HG03025 (cell line): ENCODE results near the gene CNTNAP1.

Source experiments
- ATAC-seq: cut with Tn5 transposase; IDR thresholded peaks from one replicate; pipeline ENCODE4 v1.9.1; 2021; ENCODE audit warnings: mild to moderate bottlenecking, moderate library complexity; ENCODE audit not compliant: unreplicated experiment, low FRiP score

Gene CNTNAP1

DNA sequence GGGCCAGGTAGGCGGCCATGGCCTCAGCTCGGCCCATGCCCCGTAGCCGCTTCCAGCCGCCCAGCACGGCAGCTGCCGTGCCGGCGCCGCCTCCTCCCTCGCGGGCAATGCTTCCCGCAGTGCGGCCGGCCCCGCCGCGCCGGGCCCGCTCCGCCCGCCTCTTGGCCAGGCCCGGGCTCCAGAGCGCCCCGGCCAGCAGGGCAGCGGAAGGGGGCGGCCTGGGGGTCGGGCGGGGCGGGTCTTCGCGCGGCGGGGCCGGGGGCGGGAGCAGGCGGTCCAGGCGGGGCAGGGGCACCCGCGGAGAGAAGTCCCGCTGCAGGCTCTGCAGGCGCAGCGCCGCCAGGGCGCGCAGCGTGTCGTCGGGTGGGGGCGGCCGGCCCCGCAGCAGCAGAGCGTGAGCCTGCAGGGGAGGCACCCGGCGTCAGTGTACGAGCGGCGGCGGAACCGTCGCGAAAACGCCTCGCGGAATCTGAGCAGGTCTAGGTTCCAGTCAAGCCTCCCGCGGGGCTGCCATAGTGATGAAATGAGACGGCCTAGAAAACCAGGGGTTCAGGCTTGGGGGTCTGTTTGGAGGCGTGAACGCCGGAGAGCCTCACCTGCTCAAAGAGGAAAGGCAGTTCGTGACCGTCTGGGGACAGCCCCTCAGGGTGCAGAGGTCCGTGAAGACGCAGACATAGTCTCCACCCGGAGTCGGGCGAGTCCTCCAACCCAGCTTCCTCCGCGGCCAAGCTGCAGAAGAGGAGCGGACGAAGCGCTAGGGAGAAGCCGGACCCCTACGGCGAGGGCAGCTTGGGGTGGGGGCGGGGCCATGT is 12.1 kb upstream of the CNTNAP1 start:
- ATAC-seq: no peak

DNA sequence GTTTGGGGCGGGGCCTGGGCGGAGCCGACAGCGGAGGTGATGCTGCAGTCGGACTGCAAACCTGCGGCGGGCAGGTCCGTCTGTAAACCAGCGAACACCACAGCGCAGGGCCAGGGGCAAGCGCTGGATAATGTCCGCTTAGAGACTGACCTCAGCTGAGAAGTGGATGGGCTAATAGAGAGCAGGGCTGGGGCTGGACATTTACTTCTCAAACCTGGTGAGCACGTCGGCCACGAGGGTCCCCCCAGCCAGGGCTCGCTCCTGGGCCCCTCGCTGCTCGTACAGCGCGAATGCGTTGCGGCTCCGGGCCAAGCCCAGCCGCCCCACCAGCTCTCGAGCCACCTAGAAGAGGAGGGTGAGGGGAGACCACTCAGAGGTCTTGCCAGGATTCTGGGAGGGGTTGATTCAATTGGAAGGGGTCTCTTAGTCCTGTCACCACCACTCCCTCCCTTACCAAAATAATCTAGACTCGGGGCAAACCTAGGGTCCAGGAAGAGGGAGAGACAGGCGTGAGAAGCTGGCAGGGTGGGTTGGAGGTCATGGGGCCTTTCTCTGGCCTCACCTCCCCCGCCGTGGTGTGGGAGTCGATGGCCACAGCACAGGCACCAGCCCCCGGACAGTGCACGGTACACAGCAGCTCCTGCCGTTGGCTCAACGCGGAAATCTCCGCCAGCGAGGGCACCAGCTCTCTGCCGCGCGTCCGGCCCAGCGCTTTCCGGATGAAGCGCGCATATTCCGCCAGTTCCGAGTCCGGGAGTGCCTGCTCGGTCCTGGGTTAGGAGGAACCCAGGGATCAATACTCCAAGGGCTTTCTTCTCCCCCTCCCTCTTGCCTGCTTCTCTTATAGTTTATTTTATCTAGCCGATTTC is 11.3 kb upstream of the CNTNAP1 start:
- no peak for ATAC-seq

DNA sequence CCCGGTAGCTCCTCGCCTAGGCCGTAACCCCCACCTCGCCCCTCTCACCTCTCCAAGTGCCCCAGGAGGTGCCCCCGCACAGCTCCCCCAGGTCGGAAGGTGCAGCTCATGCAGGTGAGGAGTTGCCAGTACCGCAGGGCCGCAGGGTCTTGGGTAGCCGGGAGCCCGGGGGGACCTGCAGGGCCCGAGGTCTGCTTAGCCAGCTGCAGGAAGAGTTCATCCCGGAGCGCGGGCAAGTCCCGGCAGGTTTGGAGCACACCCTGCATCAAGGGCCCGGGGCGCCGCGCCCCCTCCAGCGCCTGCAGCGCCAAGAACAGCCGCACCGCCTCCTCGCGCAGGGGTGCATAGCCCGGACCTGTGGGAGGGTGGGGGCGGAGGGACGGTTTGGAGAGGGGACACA is 10.3 kb upstream of the CNTNAP1 start:
- no peak for ATAC-seq

DNA sequence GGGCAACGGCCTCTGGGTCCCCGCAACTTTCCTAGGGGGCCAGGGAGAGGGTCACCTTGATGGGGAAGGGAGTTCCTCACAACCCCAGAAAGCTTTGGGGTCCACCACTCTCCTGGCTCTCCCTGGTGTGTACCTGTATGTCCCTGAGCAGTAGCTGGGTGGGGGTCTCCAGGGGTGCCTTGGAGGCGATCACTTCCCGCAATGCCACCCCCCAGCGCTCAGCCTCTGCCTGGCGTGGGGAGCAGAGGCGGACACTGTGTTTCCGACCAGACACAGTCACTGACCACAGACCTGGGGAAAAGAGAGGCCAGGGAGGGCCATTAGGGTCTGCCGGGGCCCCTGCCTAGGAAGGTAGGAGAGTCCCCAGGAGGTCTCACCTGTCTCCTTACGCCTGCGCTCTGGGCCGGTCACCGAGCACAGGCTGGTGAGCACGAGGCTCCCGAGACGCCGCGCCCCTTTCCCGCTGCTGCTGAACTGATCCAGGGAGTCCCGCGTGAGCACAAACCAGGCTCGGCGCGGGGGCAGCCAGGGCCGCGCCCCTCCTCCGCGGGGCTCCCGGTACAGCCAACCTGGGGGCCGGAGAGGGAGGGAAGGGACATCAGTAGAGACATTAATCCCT is 9.0 kb upstream of the CNTNAP1 start:
- ATAC-seq: no peak

DNA sequence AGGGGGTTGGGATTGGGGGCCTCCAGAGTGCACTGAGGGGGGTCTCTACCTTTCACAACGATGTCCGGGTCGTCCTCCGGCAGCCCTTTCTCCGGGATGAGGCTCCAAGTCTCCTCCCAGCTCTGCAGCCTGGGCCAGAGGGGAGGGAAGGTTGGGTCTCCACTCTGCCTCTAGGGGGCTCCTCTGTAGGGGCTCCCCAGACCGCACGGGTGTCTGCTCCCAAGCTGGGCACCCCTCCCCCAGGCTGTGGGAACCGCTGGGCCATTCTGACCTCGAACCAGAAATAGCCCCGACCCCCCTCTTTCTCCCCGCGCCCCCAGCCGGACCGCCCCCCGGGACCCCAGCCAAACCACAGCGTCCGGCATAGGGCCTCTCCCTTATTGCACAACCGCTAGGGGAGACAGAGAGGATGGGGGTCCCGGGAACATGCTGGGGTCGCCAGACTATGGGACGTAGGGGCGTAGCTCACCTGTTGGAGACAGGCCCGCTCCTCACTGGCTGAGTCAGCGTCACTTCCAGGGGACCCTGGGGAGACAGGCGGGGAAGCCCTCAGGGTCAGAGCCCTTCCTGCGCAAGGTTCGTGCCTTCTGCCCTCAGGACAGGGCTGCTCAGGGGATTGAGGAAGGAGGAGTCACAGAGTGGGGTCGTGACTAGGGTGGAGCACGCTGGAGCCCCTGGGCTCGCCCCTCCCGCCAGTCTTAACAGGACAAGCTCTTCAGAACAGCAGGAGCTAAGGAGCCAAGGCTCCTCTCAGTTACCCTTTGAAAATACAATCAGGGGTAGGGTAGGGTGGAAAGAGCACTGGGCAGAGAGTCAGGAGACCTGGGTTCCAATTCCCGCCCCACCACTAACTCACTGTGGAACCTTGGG is 8.2 kb upstream of the CNTNAP1 start:
- no peak for ATAC-seq

DNA sequence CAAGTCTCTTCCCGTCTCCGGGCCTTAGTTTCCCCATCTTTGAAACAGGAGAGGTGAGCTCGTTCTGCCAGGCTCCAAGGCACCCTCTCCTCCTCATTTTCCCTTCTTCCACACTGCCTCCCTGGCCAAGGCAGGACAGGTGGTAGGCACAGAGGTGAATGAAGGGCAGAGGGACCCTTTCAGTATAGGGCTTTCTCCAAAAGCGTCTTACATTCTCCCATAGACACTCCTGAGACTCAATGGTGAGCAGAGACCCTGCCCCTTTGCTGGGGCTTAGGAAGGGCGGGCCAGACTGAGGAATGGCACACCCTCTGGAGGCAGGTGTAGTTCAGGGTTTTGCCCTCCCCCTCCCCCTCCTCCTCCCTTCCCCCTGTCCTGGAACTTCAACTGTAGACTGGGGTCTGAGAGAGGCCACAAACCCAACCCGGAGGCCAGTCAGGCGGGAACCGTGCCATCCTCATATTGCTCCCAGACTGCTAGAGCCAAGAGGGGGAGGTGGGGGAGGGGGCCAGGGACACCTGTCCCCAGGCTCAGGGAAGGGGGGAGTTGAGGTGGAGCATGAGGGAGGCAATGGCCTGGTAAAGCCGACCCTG is 7.5 kb upstream of the CNTNAP1 start:
- no peak for ATAC-seq

DNA sequence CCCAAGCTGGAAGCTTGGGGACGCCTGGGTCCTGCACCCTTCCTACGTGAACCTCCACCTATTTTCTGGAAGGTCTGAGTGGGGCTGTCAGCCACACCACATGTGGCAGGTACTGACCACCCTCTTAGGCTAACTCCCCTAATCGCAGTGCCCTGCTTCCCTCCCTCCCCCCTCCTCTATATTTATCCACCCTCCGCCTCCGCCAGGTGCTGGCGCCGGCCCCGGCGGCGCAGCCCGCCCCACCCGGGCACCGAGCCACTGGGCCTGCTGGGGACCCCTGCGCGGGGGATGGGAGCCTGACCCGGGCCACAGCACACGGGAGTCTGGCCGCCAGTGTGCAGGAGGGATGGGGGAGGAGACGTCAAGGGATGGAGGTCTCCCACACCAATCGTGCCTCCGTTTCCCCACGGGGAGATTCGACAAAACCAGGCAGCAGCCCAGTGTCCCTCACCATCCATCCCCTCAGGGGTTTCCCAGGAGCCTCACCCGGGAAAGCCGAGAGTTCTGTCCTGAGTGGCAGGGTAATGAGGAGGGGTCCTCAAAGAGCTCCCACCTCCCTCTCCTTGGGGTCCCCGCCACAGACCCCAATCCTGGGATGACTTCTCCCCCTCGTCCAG is 6.9 kb upstream of the CNTNAP1 start:
- no peak for ATAC-seq

DNA sequence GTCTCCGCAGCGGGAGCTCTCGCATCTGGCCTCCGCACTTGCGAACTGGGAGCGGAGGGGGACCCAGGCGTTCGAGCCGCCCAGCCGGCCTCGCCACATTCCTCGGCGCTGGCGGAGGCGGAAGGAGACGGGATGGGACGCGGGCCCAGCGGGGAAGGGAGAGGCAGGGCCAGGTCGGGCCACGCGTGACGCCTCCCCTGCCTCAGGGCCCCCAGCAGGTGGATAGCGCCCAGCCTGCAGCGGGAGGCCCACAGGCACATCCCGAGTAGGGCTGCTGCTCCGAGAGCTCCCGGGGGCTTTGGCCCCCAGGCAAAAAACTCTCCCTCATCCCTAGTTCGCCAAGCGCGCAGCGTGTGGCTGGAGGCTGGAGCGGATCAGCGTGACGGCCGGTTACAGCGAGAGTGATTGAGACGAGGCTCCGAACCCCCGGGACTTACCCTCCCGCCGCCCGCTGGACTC is 6.3 kb upstream of the CNTNAP1 start:
- no peak for ATAC-seq

DNA sequence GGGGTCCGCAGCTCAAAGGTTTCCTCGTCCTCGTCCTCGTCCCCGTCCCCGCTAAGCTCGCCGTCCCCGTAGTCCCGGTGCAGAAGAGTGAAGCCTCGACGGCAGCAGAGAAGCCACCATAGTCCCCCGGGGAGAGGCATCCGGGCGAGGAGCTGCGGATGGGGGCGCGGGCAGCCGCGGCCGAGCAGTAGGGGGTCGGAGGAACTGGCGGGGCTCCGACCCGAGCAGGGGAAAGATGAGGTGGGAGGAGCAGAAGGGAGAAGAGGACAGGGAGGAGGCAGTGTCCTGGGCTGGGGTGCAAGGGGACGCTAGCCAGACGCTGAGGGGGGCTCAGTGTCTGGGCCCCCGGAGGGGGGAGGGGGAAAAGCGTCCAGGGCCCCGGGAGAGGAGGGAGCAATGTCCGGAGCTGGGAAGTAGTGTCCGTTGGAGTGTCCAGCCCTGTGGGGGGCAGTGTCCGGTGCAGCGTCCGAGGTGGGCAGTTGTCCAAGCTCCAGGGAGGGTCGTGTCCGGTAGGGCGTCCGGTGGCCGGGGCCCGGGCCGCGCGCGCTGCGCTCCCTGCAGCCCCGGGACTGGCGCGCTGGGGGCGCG is 5.8 kb upstream of the CNTNAP1 start, which contains the start of gene PLEKHH3:
TSS of gene PLEKHH3 (minus strand) at position 571 of the 588 bp plus-strand sequence. CDS start at position 140, 431 bp downstream.
- no peak for ATAC-seq

DNA sequence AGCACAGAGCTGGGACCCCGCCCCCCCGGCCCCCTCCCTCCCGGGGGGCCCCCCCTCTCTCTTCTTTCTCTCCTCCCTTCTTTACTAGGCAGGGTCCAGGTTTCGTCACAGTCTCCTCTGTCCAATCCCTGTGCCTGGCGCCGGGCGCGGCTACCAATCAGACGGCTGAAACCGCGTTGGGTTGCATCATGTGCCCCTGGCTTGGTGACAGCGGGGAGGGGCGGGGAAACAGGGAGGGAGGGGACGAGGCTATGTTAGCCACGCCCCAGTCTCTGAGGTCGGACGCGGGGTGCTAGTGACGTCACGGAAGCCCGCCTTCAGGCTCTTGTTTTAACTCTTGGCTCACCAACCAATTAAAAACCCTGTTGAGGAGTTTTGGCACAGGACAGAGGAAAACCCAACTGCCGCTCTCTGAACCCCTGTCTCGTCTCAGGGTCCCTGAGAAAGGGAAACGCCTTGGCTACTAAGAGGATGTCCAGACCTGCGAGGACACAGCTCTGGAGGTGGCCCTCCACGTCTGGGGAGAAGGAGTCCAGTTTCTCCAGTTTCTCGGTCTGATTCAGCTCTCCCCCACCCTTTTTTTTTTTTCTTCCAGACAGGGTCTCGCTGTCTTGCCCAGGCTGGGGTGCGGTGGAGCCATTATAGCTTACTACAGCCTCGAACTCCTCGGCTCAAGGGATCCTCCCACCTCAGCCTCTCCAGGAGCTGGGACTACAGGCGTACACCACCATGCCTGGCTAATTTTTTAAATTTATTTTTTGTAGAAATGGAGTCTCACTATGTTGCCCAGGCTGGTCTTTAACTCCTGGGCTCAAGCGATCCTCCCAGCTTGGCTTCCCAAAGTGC is 5.1 kb upstream of the CNTNAP1 start:
- ATAC-seq: peak; percentile 57

DNA sequence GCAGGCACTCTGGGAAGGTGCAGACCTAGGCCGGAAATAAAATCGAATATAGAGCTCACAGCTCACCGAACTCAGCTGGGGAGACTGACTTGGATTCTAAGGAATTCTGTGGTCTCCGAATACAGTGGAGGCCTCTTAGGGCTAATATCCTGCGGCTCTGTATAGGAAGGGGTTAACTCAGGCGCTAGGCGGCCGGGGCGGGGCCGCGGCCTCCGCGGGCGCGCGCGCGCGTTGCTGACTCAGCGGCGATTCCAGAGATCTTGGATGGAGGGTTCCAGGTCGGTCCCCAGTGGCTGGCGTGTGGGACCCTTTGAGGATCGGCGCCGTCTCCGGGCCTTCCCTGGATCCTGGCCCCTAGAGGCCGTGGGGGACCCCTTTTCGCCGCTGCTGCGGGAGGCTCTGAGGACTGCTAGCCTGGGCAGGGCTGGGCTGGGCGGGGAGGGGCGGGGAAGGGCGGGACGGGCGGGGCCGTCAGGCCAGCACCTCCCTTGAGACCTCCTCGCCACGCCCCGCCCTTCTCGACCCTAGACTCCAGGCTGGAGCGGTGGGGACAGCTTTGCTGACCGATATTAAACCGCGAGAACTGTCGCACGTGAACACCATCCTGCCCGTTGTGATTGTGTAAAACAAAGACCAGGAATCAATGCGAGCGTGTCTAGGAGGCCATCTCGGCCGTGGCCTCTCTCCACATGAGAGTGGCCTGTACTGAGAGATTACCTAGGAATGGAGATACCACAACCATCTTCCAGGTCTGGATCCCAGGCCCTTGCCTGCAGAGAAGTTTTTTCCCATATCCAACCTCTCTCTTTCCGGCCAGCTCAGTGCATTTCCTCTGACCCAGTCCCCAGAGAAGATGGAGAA is 4.2 kb upstream of the CNTNAP1 start:
- no peak for ATAC-seq

DNA sequence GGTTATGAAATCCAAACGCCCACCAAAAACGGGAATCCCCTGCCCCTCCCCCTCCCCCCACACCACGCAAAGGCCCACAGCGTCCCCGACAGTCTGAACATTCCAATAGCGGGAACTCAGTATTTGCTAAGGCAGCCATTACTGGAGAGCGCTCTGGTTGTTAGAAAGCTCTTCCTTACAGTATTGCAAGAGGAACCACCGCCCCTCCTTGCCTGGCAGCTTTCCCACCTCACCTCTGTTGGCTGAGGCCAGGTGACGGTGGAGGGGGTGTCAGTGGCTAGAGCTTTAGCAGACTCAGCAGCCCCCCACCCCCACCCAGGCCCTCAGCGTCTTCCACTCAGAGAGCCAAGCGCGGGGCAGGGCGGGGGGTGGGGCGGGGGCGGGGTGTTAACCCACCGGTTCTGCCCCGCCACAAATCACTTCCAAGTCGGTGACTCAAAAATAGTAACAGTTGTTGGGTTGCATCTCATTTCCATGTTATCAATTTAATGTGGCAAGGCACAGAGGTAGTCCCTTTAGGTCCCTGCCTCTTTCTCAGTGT is 3.3 kb upstream of the CNTNAP1 start:
- ATAC-seq: no peak

DNA sequence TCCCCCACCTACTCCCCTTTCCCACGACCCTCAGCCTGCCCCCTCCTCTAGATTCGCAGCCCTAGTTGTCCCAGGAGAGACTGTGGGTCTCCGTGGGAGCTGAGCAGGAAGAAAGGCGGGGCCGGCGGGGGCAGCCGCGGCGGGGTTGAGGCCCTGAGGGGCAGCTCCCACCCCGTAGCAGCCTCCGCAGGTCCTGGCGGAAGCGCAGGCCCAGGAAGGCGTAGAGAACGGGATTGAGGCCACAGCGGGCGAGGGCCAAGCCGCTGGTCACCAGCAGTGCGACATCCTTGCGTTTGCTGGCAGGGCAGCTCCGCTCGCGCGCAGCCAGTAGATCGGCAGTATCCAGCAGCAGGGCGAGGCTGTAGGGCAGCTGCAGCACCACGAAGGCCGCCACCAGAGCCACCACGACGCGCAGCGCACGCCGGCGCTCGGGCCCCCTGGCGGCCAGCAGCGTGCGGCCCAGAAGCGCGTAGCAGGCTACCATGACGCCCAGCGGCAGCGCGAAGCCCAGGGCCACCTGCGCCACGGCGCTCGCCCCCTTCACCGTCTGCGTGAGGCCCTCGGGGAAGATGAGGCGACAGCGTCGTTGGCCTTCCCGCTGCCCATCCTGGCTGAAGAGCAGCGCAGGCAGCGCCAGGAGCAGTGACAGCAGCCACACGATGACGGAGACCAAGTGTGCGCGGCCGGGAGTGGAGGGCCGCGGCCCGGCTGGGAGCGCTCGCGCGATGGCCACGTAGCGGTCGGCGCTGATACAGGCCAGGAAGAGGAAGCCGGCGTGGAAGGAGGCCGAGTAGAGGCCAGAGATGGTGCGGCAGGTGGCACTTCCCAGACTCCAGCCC is 2.6 kb upstream of the CNTNAP1 start:
- no peak for ATAC-seq

DNA sequence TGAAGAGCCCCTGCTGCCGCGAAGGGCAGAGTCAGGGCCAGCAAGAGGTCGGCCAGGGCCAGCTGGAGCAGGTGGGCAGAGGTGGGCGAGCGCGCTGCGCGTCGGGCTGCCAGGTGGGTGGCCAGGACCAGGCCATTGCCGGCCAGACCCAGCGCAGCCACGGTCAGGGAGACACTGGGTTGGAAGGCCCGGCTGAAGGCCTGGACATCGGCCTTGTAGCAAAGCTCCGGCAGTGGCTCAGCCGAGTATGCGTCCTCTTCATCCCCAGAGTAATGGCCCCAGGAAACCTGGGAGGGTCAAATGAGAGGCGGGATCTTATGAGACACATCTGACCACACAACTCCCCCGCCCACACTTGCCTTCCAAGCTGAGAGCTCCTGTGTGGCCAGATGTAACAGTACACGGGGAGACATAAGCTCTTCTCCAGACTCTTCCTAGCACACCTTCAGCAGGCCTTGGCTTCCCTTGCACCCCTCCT is 2.0 kb upstream of the CNTNAP1 start:
- no peak for ATAC-seq

DNA sequence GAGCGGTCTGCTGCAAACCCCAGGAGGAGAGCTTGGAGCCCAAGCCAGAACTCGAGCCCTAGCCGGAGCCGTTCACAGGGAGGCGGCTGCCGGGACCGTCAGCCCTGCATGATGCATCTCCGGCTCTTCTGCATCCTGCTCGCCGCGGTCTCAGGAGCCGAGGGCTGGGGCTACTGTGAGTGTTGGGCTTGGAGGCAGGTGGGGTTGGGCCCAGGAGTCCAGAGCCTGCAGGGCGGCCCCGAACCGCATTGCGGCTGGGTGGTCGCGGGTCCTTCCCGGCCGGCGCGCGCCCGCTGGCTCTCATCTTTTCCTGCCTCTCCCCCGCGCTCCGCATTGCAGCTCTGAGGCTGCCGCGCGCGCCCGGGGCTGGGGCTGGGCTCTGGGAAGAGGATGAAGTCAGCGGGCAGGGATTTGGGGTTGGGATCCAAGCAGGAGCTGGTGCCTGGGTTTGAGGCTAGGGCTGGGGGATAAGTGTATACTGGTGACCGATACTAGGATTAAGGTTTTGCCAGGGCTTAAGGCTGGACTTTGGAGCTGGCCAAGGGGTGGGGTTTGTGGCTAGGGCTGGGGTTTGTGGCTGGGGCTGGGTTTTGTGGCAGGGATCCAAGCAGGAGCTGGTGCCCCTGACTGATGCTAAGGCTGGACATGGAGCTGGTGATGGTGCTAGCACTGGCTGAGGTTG is 532 bp downstream of the CNTNAP1 start:
- no peak for ATAC-seq
